Stomach (tissue), 9 donors: Measurements from ENCODE around the gene LRRTM4. TPM values are rescaled to one million over a fixed set of nuclear protein-coding genes. Genes with fewer than 3 reads are reported as not detected.
A peak's percentile ranks its signal among the peaks of the same experiment; 100 is the strongest.

Experiments
- DNase-seq, 2 donors: peaks; one replicate each; pipeline versions ENCODE4 v3.0.0 to v3.0.0-alpha.2; 2013 to 2019
- H3K27ac ChIP-seq, 5 donors: fragments of 200-600 bp in 4 of 5; sonication (generic) in 4 of 5; one replicate each; pipeline ENCODE4 v1.5.1; 2013 to 2019; ENCODE audit warnings: mild to moderate bottlenecking in 1 of 5, moderate library complexity in 1 of 5
- H3K27me3 ChIP-seq, 3 donors: fragments of 200-600 bp; sonication (generic); one replicate each; pipeline ENCODE4 v1.5.1; 2017 to 2019; ENCODE audit warnings: mixed run types in 1 of 3
- H3K36me3 ChIP-seq, 4 donors: fragments of 200-600 bp; sonication (generic); 1 replicate in 3 of 4; 2 replicates in 1 of 4; pipeline ENCODE4 v1.5.1; 2016 to 2019
- H3K4me1 ChIP-seq, 4 donors: fragments of 200-600 bp; sonication (generic); one replicate each; pipeline ENCODE4 v1.5.1; 2016 to 2019
- H3K4me3 ChIP-seq, 4 donors: fragments of 200-600 bp; sonication (generic) in 3 of 4; one replicate each; pipeline ENCODE4 v1.5.1; 2016 to 2019; ENCODE audit warnings: mild to moderate bottlenecking in 1 of 4
- H3K9me3 ChIP-seq, 4 donors: fragments of 200-600 bp; sonication (generic); one replicate each; pipeline ENCODE4 v1.5.1; 2016 to 2019
- CTCF ChIP-seq, 7 experiments: fragments of 450-650 bp in 4 of 7; fragments of 200-600 bp in 3 of 7; sonication (generic) in 3 of 7; IDR thresholded peaks; one replicate each; pipeline ENCODE4 v1.5.1; 2016 to 2019; ENCODE audit warnings: antibody characterized with exemption in 7 of 7, control low read depth in 2 of 7, mild to moderate bottlenecking in 1 of 7
- EP300 ChIP-seq: sonication (generic); formaldehyde crosslinking; IDR thresholded peaks from one replicate; pipeline ENCODE4 v1.6.1; 2017; ENCODE audit warnings: antibody characterized with exemption
- POLR2A ChIP-seq, 4 donors: fragments of 450-650 bp; IDR thresholded peaks; one replicate each; pipeline ENCODE4 v1.6.1; 2016; ENCODE audit warnings: antibody characterized with exemption in 4 of 4, control low read depth in 2 of 4, mild to moderate bottlenecking in 1 of 4, moderate library complexity in 1 of 4
- POLR2AphosphoS5 ChIP-seq, 3 donors: sonication (generic); formaldehyde crosslinking; IDR thresholded peaks; one replicate each; pipeline ENCODE4 v1.6.1; 2016; ENCODE audit warnings: antibody characterized with exemption in 3 of 3
- WGBS, 5 donors: extraction: QIAGEN DNeasy Blood & Tissue Kit in 3 of 5; methylation state at CpG; one replicate each; pipeline versions ENCODE4 v1.1.5 to v1.1.7; 2013 to 2018; 5-methylcytosine and 5-hydroxymethylcytosine counted together
- intact Hi-C: fragments of 100-400 bp; cut with DNase I; formaldehyde crosslinking; loops from one replicate; pipeline ENCODE4 v1.15.1; 2023; ENCODE audit warnings: low total_unique reads
- polyA plus RNA-seq, 3 donors: library from polyadenylated mRNA; stranded (reverse); fragments of 200-250 nt; gene quantifications; one replicate each; pipeline ENCODE4 v1.2.3, GENCODE V29; 2013
- total RNA-seq, 5 donors: library from RNA; depleted of rRNA; stranded (reverse); fragments of >200 nt; gene quantifications; one replicate each; pipeline versions ENCODE4 v1.1.0 to v1.2.3, GENCODE V29; 2014 to 2016
- donor health status: healthy with polysubstance abuse.
- donor health status: Bipolar disorder and iron deficiency.
- donor health status: healthy.

The LRRTM4 gene
- total and polyA plus RNA-seq, 8 donors, result 0.13 to 2.2 (median 0.19) TPM; not detected in 5

- TF ChIP-seq POLR2A (IDR thresholded peaks at IDR 0.05) (no peak), EP300 (no peak)
- no peak for DNase-seq
- no peaks in the 10 kb centered on the region for H3K27me3 ChIP-seq
- no peaks in the 10 kb centered on the region for H3K4me1 ChIP-seq
- intact Hi-C loops, result no loop called here
- H3K36me3 ChIP-seq, result no peaks in the 10 kb centered on the region
- H3K4me3 ChIP-seq, result no peak overlapping the region
- no peaks in the 10 kb centered on the region for H3K9me3 ChIP-seq
- H3K27ac ChIP-seq, result no peak overlapping the region
- 9 to 25% (median 15%) methylated on average over 1 of the region's 1 CpG for WGBS, 5 donors
These were observed 44.0 kb upstream of the LRRTM4 start for GRCh38 chr2:77566131-77566530.

DNA sequence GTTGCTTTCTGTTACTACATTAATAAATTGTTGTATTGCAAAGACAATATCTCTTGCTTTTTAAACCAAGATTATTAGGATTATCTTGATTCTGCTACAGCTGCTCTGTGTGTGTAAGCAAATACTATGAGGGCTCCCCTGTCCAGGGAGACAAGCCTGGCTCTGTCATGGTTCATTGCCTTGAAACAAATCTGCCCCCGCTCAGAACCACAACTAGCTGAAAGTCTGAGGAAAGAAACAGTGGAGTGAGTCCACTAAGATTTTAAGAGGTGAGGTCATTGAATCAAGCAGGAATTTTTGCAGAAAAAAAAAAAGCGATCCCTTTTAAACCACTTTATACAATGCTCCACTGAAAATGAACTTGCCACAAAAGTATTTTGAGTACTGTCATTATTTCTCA lies 30.8 kb upstream of the LRRTM4 start:
- TF ChIP-seq POLR2A (IDR thresholded peaks at IDR 0.05), result no peak
- TF ChIP-seq CTCF (IDR thresholded peaks at IDR 0.05), result no peak
- no peak for TF ChIP-seq EP300
- TF ChIP-seq POLR2AphosphoS5 (IDR thresholded peaks at IDR 0.05), result no peak
- peaks cover 0 to 20% (median 9%) of the 10 kb centered on the region in 4 donors for H3K9me3 ChIP-seq
- no peak overlapping the region for H3K27ac ChIP-seq
- H3K27me3 ChIP-seq, result no peaks in the 10 kb centered on the region
- intact Hi-C loops, result no loop called here
- H3K4me3 ChIP-seq, result no peak overlapping the region
- no peaks in the 10 kb centered on the region for H3K4me1 ChIP-seq
- 73 to 96% (median 85%) methylated on average over 2 of the region's 2 CpGs for WGBS, 5 donors
- H3K36me3 ChIP-seq, result no peaks in the 10 kb centered on the region
- DNase-seq, result peak in 1 of 2 donors; percentile 28

DNA sequence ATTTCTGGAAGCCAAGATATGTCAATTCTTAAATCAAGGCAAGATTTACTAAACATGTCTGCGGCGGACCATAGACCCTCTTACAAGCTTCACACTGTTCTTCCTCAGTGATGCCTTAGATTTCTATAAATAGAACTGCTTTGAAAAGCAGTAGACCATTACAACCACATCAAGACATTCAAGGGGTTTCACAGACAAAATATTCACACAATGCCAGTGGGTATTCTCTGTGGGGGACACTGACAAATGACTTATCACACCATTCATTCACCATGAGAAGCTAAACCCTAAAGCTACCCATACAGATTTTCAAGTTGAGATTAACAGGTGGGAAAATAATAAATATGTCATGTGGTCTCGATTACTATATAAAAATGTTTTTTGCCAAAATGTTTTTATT lies 15.9 kb upstream of the LRRTM4 start:
- H3K4me1 ChIP-seq, result no peaks in the 10 kb centered on the region
- no peak overlapping the region for H3K27ac ChIP-seq
- intact Hi-C loops, result no loop called here
- H3K36me3 ChIP-seq, result no peaks in the 10 kb centered on the region
- peaks cover 0 to 24% (median 18%) of the 10 kb centered on the region in 4 donors for H3K9me3 ChIP-seq
- 85 to 96% (median 90%) methylated on average over 3 of the region's 3 CpGs for WGBS, 5 donors
- no peak for DNase-seq
- TF ChIP-seq EP300, result no peak
- no peak for TF ChIP-seq POLR2AphosphoS5 (IDR thresholded peaks at IDR 0.05)
- TF ChIP-seq POLR2A (IDR thresholded peaks at IDR 0.05), result no peak
- TF ChIP-seq CTCF (IDR thresholded peaks at IDR 0.05), result no peak
- H3K4me3 ChIP-seq, result no peak overlapping the region
- H3K27me3 ChIP-seq, result no peaks in the 10 kb centered on the region

DNA sequence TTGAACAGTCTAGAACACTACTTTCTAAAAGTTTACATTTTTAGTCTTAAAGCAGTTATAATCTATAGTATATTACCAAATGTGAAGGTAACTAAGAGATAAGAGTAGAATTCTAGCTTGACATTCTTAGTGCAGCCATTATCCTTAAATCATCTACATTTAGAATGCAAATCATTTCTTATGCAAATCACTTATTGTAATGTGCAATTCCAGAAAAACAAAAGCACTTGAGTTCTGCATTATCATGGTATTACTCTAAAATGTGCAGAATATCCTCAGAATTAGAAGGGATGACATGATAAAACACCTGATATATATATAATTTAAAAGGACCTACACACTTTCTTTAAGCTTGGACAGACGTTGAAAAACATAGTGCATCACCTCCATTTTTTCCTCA lies 712 bp upstream of the LRRTM4 start:
- DNase-seq, result no peak
- 67 to 77% (median 73%) methylated on average over 1 of the region's 1 CpG for whole genome bisulfite sequencing, 5 donors
- intact Hi-C loops, result no loop called here
- Histone ChIP-seq H3K4me1 (peaks cover 0 to 9% (median 0%) of the 10 kb centered on the region in 4 donors), H3K4me3 (no peak overlapping the region), H3K27me3 (peaks cover 0 to 7% (median 0%) of the 10 kb centered on the region in 3 donors), H3K27ac (no peak overlapping the region), H3K36me3 (no peaks in the 10 kb centered on the region), H3K9me3 (no peaks in the 10 kb centered on the region)
- no peak for TF ChIP-seq EP300
- TF ChIP-seq POLR2A (IDR thresholded peaks at IDR 0.05), result no peak
- TF ChIP-seq CTCF (IDR thresholded peaks at IDR 0.05), result no peak
- no peak for TF ChIP-seq POLR2AphosphoS5 (IDR thresholded peaks at IDR 0.05)

DNA sequence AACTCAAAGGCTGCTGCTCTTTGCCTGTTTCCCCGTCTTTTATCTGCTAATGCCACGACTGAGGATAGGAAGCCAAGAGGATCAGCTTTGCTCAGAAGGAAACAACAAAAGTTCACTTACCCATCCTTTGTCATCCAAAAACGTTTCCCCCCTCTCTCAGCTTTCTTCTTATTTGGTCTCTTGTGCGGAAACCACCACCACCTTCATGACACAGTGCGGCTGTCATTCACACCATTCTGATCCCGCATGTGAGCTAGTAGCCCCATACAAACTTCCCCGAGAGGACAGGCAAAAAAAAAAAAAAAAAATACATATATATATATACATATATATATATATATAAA lies 656 bp downstream of the LRRTM4 start:
- DNase-seq, result peak in 1 of 2 donors; percentile 4
- TF ChIP-seq CTCF (IDR thresholded peaks at IDR 0.05), result no peak
- TF ChIP-seq EP300, result no peak
- TF ChIP-seq POLR2AphosphoS5 (IDR thresholded peaks at IDR 0.05), result no peak
- no peak for TF ChIP-seq POLR2A (IDR thresholded peaks at IDR 0.05)
- peaks cover 0 to 7% (median 0%) of the 10 kb centered on the region in 3 donors for H3K27me3 ChIP-seq

More for the DNA sequence above, 656 bp downstream of the LRRTM4 start:
- Histone ChIP-seq H3K36me3 (no peaks in the 10 kb centered on the region), H3K27ac (no peak overlapping the region), H3K9me3 (no peaks in the 10 kb centered on the region), H3K4me1 (peaks cover 0 to 9% (median 0%) of the 10 kb centered on the region in 4 donors), H3K4me3 (no peak overlapping the region)
- intact Hi-C loops, result no loop called here
- WGBS, 5 donors, result 18 to 36% (median 25%) methylated on average over 7 of the region's 7 CpGs
